Neural progenitor cell (in vitro differentiated cells): ENCODE data around the gene HDDC3.

Source experiments
- EZH2 ChIP-seq: fragments of 200-600 bp; sonication (generic); IDR thresholded peaks from 2 replicates; pipeline ENCODE4 v1.6.1; 2017; ENCODE audit warnings: antibody characterized with exemption, mild to moderate bottlenecking, moderate library complexity
- TF ChIP-seq, protein P1 (sequence below): fragments of 200-600 bp; sonication (generic); IDR thresholded peaks from 2 replicates; pipeline ENCODE4 v1.5.1; 2017; ENCODE audit warnings: antibody characterized with exemption, mild to moderate bottlenecking

DNA sequence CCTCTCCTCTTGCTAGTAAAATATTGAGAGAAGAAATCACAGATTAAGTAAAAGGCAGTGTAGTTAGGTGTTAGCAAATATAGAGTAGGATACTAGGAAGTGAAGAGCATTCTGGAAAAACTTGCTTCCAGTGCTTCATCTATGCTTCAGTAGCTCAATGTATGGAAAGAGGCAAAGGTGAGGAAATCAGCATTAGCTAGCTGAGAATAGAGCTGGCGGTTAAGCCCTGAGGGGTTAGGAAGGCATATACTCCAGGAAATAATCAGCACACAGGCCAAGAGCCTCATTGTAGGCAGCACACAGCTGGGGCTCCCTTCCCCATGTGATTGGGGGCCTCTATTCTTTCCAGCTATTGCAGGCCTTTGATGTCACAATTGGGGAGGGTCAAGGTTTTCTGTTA lies 36.1 kb upstream of the HDDC3 start:
- TF ChIP-seq, protein P1, sequence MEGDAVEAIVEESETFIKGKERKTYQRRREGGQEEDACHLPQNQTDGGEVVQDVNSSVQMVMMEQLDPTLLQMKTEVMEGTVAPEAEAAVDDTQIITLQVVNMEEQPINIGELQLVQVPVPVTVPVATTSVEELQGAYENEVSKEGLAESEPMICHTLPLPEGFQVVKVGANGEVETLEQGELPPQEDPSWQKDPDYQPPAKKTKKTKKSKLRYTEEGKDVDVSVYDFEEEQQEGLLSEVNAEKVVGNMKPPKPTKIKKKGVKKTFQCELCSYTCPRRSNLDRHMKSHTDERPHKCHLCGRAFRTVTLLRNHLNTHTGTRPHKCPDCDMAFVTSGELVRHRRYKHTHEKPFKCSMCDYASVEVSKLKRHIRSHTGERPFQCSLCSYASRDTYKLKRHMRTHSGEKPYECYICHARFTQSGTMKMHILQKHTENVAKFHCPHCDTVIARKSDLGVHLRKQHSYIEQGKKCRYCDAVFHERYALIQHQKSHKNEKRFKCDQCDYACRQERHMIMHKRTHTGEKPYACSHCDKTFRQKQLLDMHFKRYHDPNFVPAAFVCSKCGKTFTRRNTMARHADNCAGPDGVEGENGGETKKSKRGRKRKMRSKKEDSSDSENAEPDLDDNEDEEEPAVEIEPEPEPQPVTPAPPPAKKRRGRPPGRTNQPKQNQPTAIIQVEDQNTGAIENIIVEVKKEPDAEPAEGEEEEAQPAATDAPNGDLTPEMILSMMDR, result no peak
- no peak for TF ChIP-seq EZH2
